C4-2B (cell line): Measurements from ENCODE around the gene NLRP13.

Source experiments
- ZFX ChIP-seq: fragments of 450-650 bp; IDR thresholded peaks from 2 replicates; pipeline ENCODE4 v1.6.1; 2017
- TF ChIP-seq, protein P1 (sequence below): fragments of 450-650 bp; conservative IDR thresholded peaks from 2 replicates; pipeline ENCODE4 v1.5.1; 2017; ENCODE audit warnings: mild to moderate bottlenecking

DNA sequence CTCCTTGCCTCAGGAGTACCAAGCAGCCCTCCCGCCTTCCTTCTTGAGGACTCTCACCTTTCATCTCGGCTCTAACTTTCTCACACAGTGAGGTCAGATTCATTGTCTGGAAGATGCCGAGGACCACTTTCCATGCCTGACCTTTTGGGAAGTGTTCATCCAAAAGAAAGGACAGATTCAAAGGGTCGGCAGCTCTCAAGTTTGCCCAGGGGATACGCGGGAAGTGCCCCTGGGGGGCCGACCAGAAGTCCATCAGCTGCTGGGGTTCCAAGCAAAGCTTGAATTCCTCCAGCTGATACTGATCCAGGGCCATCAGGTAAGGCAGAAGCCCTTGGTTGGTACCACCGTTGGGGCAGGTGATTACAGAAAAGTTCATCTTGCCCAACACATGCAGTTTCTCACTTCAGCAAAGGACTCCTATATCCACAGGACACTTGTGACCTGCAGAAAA, at the start of gene NLRP13:
- TF ChIP-seq, protein P1, sequence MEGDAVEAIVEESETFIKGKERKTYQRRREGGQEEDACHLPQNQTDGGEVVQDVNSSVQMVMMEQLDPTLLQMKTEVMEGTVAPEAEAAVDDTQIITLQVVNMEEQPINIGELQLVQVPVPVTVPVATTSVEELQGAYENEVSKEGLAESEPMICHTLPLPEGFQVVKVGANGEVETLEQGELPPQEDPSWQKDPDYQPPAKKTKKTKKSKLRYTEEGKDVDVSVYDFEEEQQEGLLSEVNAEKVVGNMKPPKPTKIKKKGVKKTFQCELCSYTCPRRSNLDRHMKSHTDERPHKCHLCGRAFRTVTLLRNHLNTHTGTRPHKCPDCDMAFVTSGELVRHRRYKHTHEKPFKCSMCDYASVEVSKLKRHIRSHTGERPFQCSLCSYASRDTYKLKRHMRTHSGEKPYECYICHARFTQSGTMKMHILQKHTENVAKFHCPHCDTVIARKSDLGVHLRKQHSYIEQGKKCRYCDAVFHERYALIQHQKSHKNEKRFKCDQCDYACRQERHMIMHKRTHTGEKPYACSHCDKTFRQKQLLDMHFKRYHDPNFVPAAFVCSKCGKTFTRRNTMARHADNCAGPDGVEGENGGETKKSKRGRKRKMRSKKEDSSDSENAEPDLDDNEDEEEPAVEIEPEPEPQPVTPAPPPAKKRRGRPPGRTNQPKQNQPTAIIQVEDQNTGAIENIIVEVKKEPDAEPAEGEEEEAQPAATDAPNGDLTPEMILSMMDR = no peak
- TF ChIP-seq ZFX = no peak
